Fibroblast of the conjunctiva (primary cell): ENCODE measurements around the gene HSF5.
"Not testable (repeated sequence)": the region's sequence is repeated elsewhere in the genome, so short reads cannot be mapped to it uniquely, and the experiment has no call there.

ENCODE experiments used
- DNase-seq: peaks from one replicate; pipeline ENCODE4 v3.0.0-alpha.2; 2010; ENCODE audit warnings: low read depth

HSF5 gene

GRCh38 chr17:58481798-58482197 is 6.4 kb downstream of the HSF5 start:
- not testable (repeated sequence) for DNase-seq

GRCh38 chr17:58480090-58480489 is 8.1 kb downstream of the HSF5 start:
- DNase-seq, result no peak

GRCh38 chr17:58476812-58477211 is 11.4 kb downstream of the HSF5 start:
- no peak for DNase-seq

- DNase-seq, result no peak
Observed at GRCh38 chr17:58475985-58476384, 12.2 kb downstream of the HSF5 start.

- no peak for DNase-seq
Observed at GRCh38 chr17:58470356-58470755, 17.9 kb downstream of the HSF5 start.

GRCh38 chr17:58468944-58469343 is 19.3 kb downstream of the HSF5 start:
- no peak for DNase-seq

- no peak for DNase-seq
Observed at GRCh38 chr17:58455491-58455890, 32.7 kb downstream of the HSF5 start.

- DNase-seq, result no peak
Observed at GRCh38 chr17:58452738-58453137, 35.5 kb downstream of the HSF5 start.

- peak; percentile 74 for DNase-seq
Observed at GRCh38 chr17:58447039-58447975, 40.9 kb downstream of the HSF5 start.

GRCh38 chr17:58446086-58446485 is 42.1 kb downstream of the HSF5 start:
- no peak for DNase-seq

GRCh38 chr17:58436805-58437239 is 51.4 kb downstream of the HSF5 start:
- DNase-seq, result no peak

GRCh38 chr17:58436245-58436644 is 52.0 kb downstream of the HSF5 start:
- DNase-seq, result no peak

- no peak for DNase-seq
Observed at GRCh38 chr17:58432806-58433573, 55.2 kb downstream of the HSF5 start.

- no peak for DNase-seq
Observed at GRCh38 chr17:58427807-58428206, 60.4 kb downstream of the HSF5 start.

GRCh38 chr17:58421711-58422110 is 66.5 kb downstream of the HSF5 start:
- no peak for DNase-seq

- DNase-seq, result no peak
Observed at GRCh38 chr17:58420827-58421226, 67.4 kb downstream of the HSF5 start.

GRCh38 chr17:58417300-58418092 is 70.7 kb downstream of the HSF5 start, which contains the start of gene RNF43:
RNF43 (minus strand) TSS chr17:58417534; CDS start chr17:58415577, 1,957 bp downstream.
- DNase-seq, result peak; percentile 63

- DNase-seq, result no peak
Observed at GRCh38 chr17:58416937-58417299, 71.3 kb downstream of the HSF5 start.

- no peak for DNase-seq
Observed at GRCh38 chr17:58416396-58416795, 71.8 kb downstream of the HSF5 start.

- DNase-seq, result no peak
Observed at GRCh38 chr17:58415371-58416055, 72.7 kb downstream of the HSF5 start.

GRCh38 chr17:58414596-58414997 is 73.6 kb downstream of the HSF5 start:
- DNase-seq, result no peak

GRCh38 chr17:58413684-58414083 is 74.5 kb downstream of the HSF5 start:
- DNase-seq, result no peak
